ENCODE data around the gene KNG1. TPM values are rescaled to one million over a fixed set of nuclear protein-coding genes. Genes with fewer than 3 reads are reported as not detected.

KNG1 gene
- total and polyA plus RNA-seq, 7 experiments from 2014 or later = not detected

DNA sequence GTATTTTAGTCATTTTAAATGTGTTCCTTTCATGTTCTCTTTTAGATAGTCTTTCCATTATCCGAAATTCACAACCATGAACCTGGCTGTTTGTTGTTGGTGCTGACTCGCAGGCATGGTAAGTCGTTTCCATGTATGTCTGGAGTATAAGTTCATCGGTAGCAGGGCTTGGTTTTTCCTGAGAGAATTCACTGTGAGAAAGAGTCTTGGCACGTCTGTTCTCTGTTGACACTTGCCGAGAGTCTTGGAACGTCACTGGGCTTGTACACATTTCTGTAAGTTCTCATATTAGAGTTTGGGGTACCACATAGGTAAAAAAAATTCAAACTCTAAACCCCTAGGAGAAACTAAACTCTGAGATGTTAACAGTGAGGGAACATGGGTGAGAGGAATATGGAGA is 36.8 kb downstream of the KNG1 start:
- Mint-ChIP-seq H3K27me3 (peaks cover 0 to 10% (median 7%) of the 10 kb centered on the region in 5 donors), H3K36me3 (no peaks in the 10 kb centered on the region), H3K27ac (peak overlapping the region in 1 of 9 donors; percentile 47), H3K4me3 (no peak overlapping the region), H3K4me1 (peaks cover 0 to 4% (median 0%) of the 10 kb centered on the region in 7 donors), H3K9me3 (no peaks in the 10 kb centered on the region)
- no peaks in the 10 kb centered on the region for H3K4me1 ChIP-seq (ENCODE audit: control insufficient read depth in 2 of 2, insufficient read depth in 2 of 2, low read length in 2 of 2)
- no peak overlapping the region for H3K27ac ChIP-seq (ENCODE audit: low read depth, low read length)
- intact Hi-C loops (cut with micrococcal nuclease) = no loop called here
- no peaks in the 10 kb centered on the region for H3K36me3 ChIP-seq (ENCODE audit: control insufficient read depth in 2 of 3, insufficient read depth in 3 of 3, low read length in 3 of 3)
- ATAC-seq (no peak), DNase-seq (no peak)
- no peaks in the 10 kb centered on the region for H3K27me3 ChIP-seq (ENCODE audit: control insufficient read depth in 2 of 2, insufficient read depth in 2 of 2, low read length in 2 of 2)
- H3K9me3 ChIP-seq (ENCODE audit: control insufficient read depth in 2 of 3, low read length in 3 of 3) = no peaks in the 10 kb centered on the region
- H3K4me3 ChIP-seq (ENCODE audit: low read length) = no peak overlapping the region
- CTCF ChIA-PET = no interaction called here
- POLR2A ChIA-PET = interaction anchor here (0.6 kb wide), 1 partner anchor 23 kb away, joined by 3 read pairs; no protein-coding TSS in a partner anchor

- ATAC-seq = no peak
- no peak overlapping the region for H3K4me3 ChIP-seq (ENCODE audit: low read length)
- no peak overlapping the region for H3K27ac ChIP-seq (ENCODE audit: low read depth, low read length)
- H3K27ac Mint-ChIP-seq = no peak overlapping the region
- no peaks in the 10 kb centered on the region for H3K36me3 ChIP-seq (ENCODE audit: control insufficient read depth in 2 of 3, insufficient read depth in 3 of 3, low read length in 3 of 3)
- no peaks in the 10 kb centered on the region for H3K27me3 ChIP-seq (ENCODE audit: control insufficient read depth in 2 of 2, insufficient read depth in 2 of 2, low read length in 2 of 2)
- CTCF ChIA-PET = no interaction called here
- POLR2A ChIA-PET = no interaction called here
- no peaks in the 10 kb centered on the region for H3K4me1 ChIP-seq (ENCODE audit: control insufficient read depth in 2 of 2, insufficient read depth in 2 of 2, low read length in 2 of 2)
- DNase-seq = no peak
- no peak overlapping the region for H3K4me3 Mint-ChIP-seq
- peaks cover 0 to 4% (median 0%) of the 10 kb centered on the region in 7 donors for H3K4me1 Mint-ChIP-seq
- intact Hi-C loops (cut with micrococcal nuclease) = no loop called here
- H3K9me3 ChIP-seq (ENCODE audit: control insufficient read depth in 2 of 3, low read length in 3 of 3) = no peaks in the 10 kb centered on the region
- H3K9me3 Mint-ChIP-seq = no peaks in the 10 kb centered on the region
- peaks cover 0 to 10% (median 7%) of the 10 kb centered on the region in 5 donors for H3K27me3 Mint-ChIP-seq
- H3K36me3 Mint-ChIP-seq = no peaks in the 10 kb centered on the region
Measured at GRCh38 chr3:186754871-186755270, 37.7 kb downstream of the KNG1 start.

DNA sequence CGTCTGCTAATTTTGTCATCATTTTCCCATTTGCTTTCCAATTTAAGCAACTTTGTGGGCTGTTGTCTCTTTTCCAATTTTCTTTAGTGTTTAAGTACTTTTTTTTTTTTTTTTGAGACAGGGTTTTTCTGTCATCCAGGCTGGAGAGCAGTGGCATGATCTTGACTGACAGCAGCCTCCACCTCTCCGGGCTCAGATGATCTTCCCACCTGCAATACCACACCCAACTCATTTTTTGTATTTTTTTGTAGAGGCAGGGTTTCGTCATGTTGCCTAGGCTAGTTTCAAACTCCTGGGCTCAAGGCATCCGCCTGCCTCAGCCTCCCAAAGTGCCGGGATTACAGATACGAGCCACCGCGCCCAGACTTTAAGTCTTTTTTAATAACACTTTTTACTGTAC is 40.1 kb downstream of the KNG1 start:
- Mint-ChIP-seq H3K36me3 (no peaks in the 10 kb centered on the region), H3K4me3 (no peak overlapping the region), H3K4me1 (peaks cover 0 to 4% (median 0%) of the 10 kb centered on the region in 7 donors), H3K27me3 (peaks cover 0 to 10% (median 7%) of the 10 kb centered on the region in 5 donors), H3K27ac (no peak overlapping the region), H3K9me3 (no peaks in the 10 kb centered on the region)
- Histone ChIP-seq H3K4me3 (ENCODE audit: low read length) (no peak overlapping the region), H3K27ac (ENCODE audit: low read depth, low read length) (no peak overlapping the region), H3K4me1 (ENCODE audit: control insufficient read depth in 2 of 2, insufficient read depth in 2 of 2, low read length in 2 of 2) (no peaks in the 10 kb centered on the region), H3K9me3 (ENCODE audit: control insufficient read depth in 2 of 3, low read length in 3 of 3) (no peaks in the 10 kb centered on the region), H3K36me3 (ENCODE audit: control insufficient read depth in 2 of 3, insufficient read depth in 3 of 3, low read length in 3 of 3) (no peaks in the 10 kb centered on the region), H3K27me3 (ENCODE audit: control insufficient read depth in 2 of 2, insufficient read depth in 2 of 2, low read length in 2 of 2) (no peaks in the 10 kb centered on the region)
- POLR2A ChIA-PET = no interaction called here
- CTCF ChIA-PET = no interaction called here
- intact Hi-C loops (cut with micrococcal nuclease) = no loop called here
- no peak for ATAC-seq
- DNase-seq = no peak

GRCh38 chr3:186757686-186758220 is 40.6 kb downstream of the KNG1 start:
- CTCF ChIA-PET = no interaction called here
- H3K27ac ChIP-seq (ENCODE audit: low read depth, low read length) = no peak overlapping the region

GRCh38 chr3:186759231-186759930 is 42.2 kb downstream of the KNG1 start:
- ChIA-PET POLR2A (no interaction called here), CTCF (no interaction called here)
- Mint-ChIP-seq H3K36me3 (no peaks in the 10 kb centered on the region), H3K4me1 (peaks cover 0 to 3% (median 0%) of the 10 kb centered on the region in 7 donors), H3K27me3 (peaks cover 0 to 10% (median 0%) of the 10 kb centered on the region in 5 donors), H3K4me3 (no peak overlapping the region), H3K9me3 (no peaks in the 10 kb centered on the region), H3K27ac (no peak overlapping the region)
- DNase-seq (no peak), ATAC-seq (no peak)
- H3K9me3 ChIP-seq (ENCODE audit: control insufficient read depth in 2 of 3, low read length in 3 of 3) = no peaks in the 10 kb centered on the region
- H3K4me1 ChIP-seq (ENCODE audit: control insufficient read depth in 2 of 2, insufficient read depth in 2 of 2, low read length in 2 of 2) = no peaks in the 10 kb centered on the region
- H3K36me3 ChIP-seq (ENCODE audit: control insufficient read depth in 2 of 3, insufficient read depth in 3 of 3, low read length in 3 of 3) = no peaks in the 10 kb centered on the region
- H3K27me3 ChIP-seq (ENCODE audit: control insufficient read depth in 2 of 2, insufficient read depth in 2 of 2, low read length in 2 of 2) = no peaks in the 10 kb centered on the region
- H3K4me3 ChIP-seq (ENCODE audit: low read length) = no peak overlapping the region
- intact Hi-C loops (cut with micrococcal nuclease) = no loop called here
- no peak overlapping the region for H3K27ac ChIP-seq (ENCODE audit: low read depth, low read length)

More at GRCh38 chr3:186757686-186758220, 40.6 kb downstream of the KNG1 start:
- H3K9me3 ChIP-seq (ENCODE audit: control insufficient read depth in 2 of 3, low read length in 3 of 3) = no peaks in the 10 kb centered on the region
- peaks cover 0 to 10% (median 7%) of the 10 kb centered on the region in 5 donors for H3K27me3 Mint-ChIP-seq
- H3K36me3 Mint-ChIP-seq = no peaks in the 10 kb centered on the region
- ATAC-seq (no peak), DNase-seq (no peak)
- no peak overlapping the region for H3K27ac Mint-ChIP-seq
- H3K36me3 ChIP-seq (ENCODE audit: control insufficient read depth in 2 of 3, insufficient read depth in 3 of 3, low read length in 3 of 3) = no peaks in the 10 kb centered on the region
- no peaks in the 10 kb centered on the region for H3K9me3 Mint-ChIP-seq
- H3K4me3 Mint-ChIP-seq = no peak overlapping the region
- no peak overlapping the region for H3K4me3 ChIP-seq (ENCODE audit: low read length)
- intact Hi-C loops (cut with micrococcal nuclease) = no loop called here
- no peaks in the 10 kb centered on the region for H3K27me3 ChIP-seq (ENCODE audit: control insufficient read depth in 2 of 2, insufficient read depth in 2 of 2, low read length in 2 of 2)
- H3K4me1 Mint-ChIP-seq = peaks cover 0 to 4% (median 0%) of the 10 kb centered on the region in 7 donors
- POLR2A ChIA-PET = no interaction called here
- H3K4me1 ChIP-seq (ENCODE audit: control insufficient read depth in 2 of 2, insufficient read depth in 2 of 2, low read length in 2 of 2) = no peaks in the 10 kb centered on the region

DNA sequence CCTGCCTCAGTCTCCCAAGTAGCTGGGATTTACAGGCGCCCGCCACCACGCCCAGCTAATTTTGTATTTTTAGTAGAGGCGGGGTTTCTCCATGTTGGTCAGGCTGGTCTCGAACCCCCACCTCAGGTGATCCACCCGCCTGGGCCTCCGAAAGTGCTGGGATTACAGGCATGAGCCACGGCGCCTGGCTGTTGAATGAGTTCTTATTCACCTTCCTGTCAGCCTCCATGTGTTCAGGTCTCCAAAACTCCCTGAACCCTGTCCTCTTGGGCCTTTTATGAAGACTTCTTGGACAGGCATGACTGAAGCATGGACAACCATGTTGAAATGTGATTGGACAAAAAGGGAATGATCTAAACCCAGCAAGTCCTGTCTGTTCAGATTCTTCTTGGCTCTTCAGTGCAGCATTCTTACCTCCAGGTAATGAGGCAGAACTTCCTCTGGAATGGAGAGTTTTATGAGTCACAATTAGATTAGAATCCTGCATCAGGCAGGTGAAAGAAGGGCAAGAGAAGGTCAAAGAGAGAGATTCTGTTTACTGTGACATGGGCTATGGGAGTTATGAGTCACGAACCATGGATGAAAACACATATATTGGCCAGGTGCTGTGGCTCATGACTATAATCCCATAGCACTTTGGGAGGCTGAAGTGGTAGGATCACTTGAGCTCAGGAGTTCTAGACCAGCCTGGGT is 43.1 kb downstream of the KNG1 start:
- intact Hi-C loops (cut with micrococcal nuclease) = no loop called here
- Histone ChIP-seq H3K27ac (ENCODE audit: low read depth, low read length) (no peak overlapping the region), H3K27me3 (ENCODE audit: control insufficient read depth in 2 of 2, insufficient read depth in 2 of 2, low read length in 2 of 2) (no peaks in the 10 kb centered on the region), H3K9me3 (ENCODE audit: control insufficient read depth in 2 of 3, low read length in 3 of 3) (no peaks in the 10 kb centered on the region), H3K4me3 (ENCODE audit: low read length) (no peak overlapping the region), H3K36me3 (ENCODE audit: control insufficient read depth in 2 of 3, insufficient read depth in 3 of 3, low read length in 3 of 3) (no peaks in the 10 kb centered on the region), H3K4me1 (ENCODE audit: control insufficient read depth in 2 of 2, insufficient read depth in 2 of 2, low read length in 2 of 2) (no peaks in the 10 kb centered on the region)
- Mint-ChIP-seq H3K27ac (no peak overlapping the region), H3K4me1 (peaks cover 0 to 3% (median 0%) of the 10 kb centered on the region in 7 donors), H3K4me3 (no peak overlapping the region), H3K9me3 (peaks cover 0 to 2% (median 0%) of the 10 kb centered on the region in 11 donors), H3K36me3 (peaks cover 0 to 4% (median 0%) of the 10 kb centered on the region in 5 donors), H3K27me3 (peaks cover 0 to 10% (median 0%) of the 10 kb centered on the region in 5 donors)
- CTCF ChIA-PET = no interaction called here
- POLR2A ChIA-PET = no interaction called here
- no peak for DNase-seq
- ATAC-seq = no peak
